H1 (cell line): ENCODE results near the gene RERE. TPM values are rescaled to one million over a fixed set of nuclear protein-coding genes. Genes with fewer than 3 reads are reported as not detected.

Source experiments
- JUN ChIP-seq: IDR thresholded peaks from 2 replicates; pipeline ENCODE4 v1.6.1; 2011; ENCODE audit warnings: low read depth, mild to moderate bottlenecking, improper control_type of control experiment, low read length
- polyA plus RNA-seq, 7 experiments: library from polyadenylated mRNA; depleted of rRNA in 3 of 7; stranded (reverse) in 5 of 7; unstranded in 2 of 7; fragments of >200 nt in 5 of 7; fragments of 200-250 nt in 2 of 7; gene quantifications; 1 replicate in 5 of 7; 2 replicates in 1 of 7; 4 replicates in 1 of 7; pipeline versions ENCODE4 v1.2.1 to v1.2.3, GENCODE V29; 2011 to 2013; ENCODE audit warnings: missing spikeins in 2 of 7, mixed read lengths in 2 of 7
- total RNA-seq: library from RNA; stranded (reverse); fragmentation: NEBNext Ultra II Directional; extraction: Animal tissue kit (Norgen Biotek cat#: 25700); gene quantifications from 2 replicates; pipeline ENCODE4 v1.2.1, GENCODE V29; 2021
- TF ChIP-seq, protein P1 (sequence below): fragments of 300-600 bp; sonication (generic); IDR thresholded peaks from 2 replicates; pipeline ENCODE4 v1.7.1; 2012; ENCODE audit warnings: low read length, moderate library complexity, mild to moderate bottlenecking, inconsistent platforms; ENCODE audit not compliant: insufficient replicate concordance

The RERE gene
- total and polyA plus RNA-seq, 2 of the 8 experiments (the other 6 are each of a cell fraction or from before 2014, with no cell fraction given), result 15.3 to 142 TPM

GRCh38 chr1:8631163-8631562 is 186.3 kb downstream of the RERE start (continued):
- TF ChIP-seq, protein P1, sequence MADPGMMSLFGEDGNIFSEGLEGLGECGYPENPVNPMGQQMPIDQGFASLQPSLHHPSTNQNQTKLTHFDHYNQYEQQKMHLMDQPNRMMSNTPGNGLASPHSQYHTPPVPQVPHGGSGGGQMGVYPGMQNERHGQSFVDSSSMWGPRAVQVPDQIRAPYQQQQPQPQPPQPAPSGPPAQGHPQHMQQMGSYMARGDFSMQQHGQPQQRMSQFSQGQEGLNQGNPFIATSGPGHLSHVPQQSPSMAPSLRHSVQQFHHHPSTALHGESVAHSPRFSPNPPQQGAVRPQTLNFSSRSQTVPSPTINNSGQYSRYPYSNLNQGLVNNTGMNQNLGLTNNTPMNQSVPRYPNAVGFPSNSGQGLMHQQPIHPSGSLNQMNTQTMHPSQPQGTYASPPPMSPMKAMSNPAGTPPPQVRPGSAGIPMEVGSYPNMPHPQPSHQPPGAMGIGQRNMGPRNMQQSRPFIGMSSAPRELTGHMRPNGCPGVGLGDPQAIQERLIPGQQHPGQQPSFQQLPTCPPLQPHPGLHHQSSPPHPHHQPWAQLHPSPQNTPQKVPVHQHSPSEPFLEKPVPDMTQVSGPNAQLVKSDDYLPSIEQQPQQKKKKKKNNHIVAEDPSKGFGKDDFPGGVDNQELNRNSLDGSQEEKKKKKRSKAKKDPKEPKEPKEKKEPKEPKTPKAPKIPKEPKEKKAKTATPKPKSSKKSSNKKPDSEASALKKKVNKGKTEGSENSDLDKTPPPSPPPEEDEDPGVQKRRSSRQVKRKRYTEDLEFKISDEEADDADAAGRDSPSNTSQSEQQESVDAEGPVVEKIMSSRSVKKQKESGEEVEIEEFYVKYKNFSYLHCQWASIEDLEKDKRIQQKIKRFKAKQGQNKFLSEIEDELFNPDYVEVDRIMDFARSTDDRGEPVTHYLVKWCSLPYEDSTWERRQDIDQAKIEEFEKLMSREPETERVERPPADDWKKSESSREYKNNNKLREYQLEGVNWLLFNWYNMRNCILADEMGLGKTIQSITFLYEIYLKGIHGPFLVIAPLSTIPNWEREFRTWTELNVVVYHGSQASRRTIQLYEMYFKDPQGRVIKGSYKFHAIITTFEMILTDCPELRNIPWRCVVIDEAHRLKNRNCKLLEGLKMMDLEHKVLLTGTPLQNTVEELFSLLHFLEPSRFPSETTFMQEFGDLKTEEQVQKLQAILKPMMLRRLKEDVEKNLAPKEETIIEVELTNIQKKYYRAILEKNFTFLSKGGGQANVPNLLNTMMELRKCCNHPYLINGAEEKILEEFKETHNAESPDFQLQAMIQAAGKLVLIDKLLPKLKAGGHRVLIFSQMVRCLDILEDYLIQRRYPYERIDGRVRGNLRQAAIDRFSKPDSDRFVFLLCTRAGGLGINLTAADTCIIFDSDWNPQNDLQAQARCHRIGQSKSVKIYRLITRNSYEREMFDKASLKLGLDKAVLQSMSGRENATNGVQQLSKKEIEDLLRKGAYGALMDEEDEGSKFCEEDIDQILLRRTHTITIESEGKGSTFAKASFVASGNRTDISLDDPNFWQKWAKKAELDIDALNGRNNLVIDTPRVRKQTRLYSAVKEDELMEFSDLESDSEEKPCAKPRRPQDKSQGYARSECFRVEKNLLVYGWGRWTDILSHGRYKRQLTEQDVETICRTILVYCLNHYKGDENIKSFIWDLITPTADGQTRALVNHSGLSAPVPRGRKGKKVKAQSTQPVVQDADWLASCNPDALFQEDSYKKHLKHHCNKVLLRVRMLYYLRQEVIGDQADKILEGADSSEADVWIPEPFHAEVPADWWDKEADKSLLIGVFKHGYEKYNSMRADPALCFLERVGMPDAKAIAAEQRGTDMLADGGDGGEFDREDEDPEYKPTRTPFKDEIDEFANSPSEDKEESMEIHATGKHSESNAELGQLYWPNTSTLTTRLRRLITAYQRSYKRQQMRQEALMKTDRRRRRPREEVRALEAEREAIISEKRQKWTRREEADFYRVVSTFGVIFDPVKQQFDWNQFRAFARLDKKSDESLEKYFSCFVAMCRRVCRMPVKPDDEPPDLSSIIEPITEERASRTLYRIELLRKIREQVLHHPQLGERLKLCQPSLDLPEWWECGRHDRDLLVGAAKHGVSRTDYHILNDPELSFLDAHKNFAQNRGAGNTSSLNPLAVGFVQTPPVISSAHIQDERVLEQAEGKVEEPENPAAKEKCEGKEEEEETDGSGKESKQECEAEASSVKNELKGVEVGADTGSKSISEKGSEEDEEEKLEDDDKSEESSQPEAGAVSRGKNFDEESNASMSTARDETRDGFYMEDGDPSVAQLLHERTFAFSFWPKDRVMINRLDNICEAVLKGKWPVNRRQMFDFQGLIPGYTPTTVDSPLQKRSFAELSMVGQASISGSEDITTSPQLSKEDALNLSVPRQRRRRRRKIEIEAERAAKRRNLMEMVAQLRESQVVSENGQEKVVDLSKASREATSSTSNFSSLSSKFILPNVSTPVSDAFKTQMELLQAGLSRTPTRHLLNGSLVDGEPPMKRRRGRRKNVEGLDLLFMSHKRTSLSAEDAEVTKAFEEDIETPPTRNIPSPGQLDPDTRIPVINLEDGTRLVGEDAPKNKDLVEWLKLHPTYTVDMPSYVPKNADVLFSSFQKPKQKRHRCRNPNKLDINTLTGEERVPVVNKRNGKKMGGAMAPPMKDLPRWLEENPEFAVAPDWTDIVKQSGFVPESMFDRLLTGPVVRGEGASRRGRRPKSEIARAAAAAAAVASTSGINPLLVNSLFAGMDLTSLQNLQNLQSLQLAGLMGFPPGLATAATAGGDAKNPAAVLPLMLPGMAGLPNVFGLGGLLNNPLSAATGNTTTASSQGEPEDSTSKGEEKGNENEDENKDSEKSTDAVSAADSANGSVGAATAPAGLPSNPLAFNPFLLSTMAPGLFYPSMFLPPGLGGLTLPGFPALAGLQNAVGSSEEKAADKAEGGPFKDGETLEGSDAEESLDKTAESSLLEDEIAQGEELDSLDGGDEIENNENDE, result no peak
- TF ChIP-seq JUN, result no peak
